Measurements from ENCODE around the gene FBXL20. TPM values are rescaled to one million over a fixed set of nuclear protein-coding genes. Genes with fewer than 3 reads are reported as not detected.
A peak's percentile ranks its signal among the peaks of the same experiment; 100 is the strongest.
"Not testable (repeated sequence)": the region's sequence is repeated elsewhere in the genome, so short reads cannot be mapped to it uniquely, and the experiment has no call there.

FBXL20 gene
- polyA plus RNA-seq, 5 donors = 9.3 to 19.0 (median 15.6) TPM

DNA sequence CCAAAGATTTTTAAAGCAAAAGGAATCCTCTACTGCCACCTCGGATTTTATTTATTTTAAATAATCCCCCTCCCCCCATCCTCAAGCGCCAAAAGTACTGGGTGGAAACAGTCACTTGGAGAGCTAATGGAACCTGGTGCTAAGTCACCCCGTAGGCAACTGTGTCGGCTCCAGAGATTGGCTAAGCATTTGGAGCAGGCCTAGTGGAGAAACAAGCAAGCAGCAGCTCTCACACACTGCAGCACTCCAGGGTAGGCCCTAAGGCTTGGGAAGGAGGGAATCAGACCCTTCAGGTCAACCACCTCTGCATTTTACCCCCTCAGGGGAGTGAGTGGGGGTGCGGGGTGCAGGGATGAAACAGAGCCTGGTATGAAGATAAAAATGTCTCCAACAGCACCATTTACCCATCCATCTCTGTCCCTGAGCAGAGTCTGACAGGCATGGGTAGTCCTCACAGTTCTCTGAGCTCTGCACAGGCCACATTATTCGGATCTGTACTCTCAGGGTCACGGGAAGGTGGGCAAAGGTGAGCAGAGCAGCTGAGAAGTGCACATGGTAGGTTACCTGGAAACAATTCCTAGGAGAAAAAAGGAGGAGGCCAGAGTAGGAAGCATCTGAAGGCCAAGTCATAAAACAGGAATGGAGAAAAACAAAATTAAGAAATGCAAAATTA is 148.5 kb downstream of the FBXL20 start:
- no peak for DNase-seq

GRCh38 chr17:39251997-39252396 is 149.4 kb downstream of the FBXL20 start:
- DNase-seq = no peak

GRCh38 chr17:39250076-39250475 is 151.3 kb downstream of the FBXL20 start:
- not testable (repeated sequence) for DNase-seq

DNA sequence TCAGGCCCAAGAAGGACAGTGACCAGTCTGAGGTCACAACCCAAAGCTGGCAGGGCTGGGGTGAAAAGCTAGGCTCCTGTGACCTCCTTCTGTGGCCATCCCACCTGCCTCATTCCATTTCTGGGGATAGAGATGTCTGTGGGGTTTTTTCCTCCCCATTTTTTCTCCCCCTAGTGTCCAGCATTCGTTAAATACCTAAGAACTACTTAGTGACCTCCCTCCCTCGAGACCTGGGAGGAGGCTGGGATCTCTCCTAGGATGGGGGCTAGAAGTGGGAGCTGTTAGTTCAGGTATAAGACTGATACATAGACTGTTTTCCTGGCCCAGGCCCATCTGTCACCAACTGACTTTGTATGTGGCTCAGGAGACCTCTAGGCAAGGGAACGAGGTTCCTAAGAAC is 155.2 kb downstream of the FBXL20 start:
- DNase-seq = no peak

DNA sequence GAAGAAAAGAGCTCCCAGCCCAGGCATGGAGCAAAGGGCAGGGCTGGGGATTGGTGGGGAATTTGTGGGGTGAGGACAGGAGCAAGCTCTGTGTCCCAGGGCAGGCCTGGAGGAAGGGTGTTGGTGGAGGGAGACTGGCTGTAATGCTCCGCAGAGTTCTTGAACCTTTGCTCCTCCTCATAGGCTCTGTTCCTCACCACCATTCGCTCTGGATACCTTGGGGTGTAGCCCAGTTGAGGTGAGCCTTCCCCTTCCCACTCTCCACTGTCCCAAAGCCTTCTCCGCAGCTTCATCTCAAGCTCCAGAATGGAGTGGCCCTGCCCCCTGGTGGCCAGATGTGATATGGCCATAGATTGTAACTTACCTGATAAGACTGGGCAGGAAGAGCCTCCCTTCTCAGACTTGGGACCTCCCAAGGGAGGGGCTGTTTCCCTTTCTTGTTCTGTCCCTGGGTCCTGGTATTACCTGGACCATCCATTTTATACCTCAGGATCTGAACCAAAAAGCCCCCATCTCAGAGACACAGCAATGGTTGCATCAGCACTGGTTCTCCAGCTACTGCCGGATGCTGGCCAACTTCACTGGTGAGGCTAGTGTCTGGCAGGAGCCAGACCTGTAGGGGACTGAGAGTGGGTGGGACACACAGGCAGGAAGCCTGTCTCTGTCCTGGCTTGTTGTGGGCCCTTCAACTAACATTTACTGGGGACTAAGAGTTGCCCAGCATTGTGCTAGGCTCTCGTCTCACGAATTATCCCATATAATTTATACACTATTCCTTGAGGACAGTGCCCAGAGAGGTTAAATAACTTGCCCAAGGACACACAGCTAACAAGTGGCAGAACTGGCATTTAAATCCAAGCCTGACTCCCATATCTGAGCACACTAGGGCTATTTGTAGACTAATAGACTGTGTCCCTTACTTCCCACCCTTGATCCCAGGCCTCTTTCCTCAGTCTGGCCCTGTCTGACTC is 156.5 kb downstream of the FBXL20 start:
- DNase-seq = peak; percentile 65 to 77

DNA sequence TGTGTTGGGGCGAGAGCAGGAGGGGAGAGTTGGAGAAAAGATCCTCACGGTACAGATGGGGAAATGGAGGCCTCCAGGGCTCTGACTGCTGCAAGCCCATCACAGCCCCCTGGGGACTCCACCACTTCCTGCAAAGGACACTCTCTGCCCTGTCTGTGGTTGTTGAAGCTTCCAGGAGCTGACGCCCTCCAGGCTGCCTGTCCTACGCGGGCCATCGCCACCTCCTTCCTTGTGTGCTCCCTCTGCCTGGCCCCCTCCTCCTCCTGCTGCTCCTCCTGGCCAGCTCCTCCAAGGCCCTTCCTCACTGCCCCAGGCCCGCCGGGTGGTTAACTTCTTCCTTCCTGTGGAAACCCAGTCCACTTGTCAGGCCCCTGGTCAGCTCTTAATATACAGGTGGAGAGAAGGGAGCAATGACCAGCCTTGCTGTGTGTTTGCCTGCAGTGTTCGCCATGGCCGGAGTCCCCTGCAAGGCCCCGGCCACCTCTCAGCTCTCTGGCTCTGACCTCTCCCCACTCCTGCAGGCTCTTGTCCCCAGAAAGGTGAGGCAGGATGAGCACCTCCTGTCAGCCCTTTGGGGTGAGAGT is 157.3 kb downstream of the FBXL20 start:
- DNase-seq = no peak

GRCh38 chr17:39243155-39243554 is 158.3 kb downstream of the FBXL20 start:
- no peak for DNase-seq

- no peak for DNase-seq
Observed at GRCh38 chr17:39240631-39241030, 160.8 kb downstream of the FBXL20 start.

DNA sequence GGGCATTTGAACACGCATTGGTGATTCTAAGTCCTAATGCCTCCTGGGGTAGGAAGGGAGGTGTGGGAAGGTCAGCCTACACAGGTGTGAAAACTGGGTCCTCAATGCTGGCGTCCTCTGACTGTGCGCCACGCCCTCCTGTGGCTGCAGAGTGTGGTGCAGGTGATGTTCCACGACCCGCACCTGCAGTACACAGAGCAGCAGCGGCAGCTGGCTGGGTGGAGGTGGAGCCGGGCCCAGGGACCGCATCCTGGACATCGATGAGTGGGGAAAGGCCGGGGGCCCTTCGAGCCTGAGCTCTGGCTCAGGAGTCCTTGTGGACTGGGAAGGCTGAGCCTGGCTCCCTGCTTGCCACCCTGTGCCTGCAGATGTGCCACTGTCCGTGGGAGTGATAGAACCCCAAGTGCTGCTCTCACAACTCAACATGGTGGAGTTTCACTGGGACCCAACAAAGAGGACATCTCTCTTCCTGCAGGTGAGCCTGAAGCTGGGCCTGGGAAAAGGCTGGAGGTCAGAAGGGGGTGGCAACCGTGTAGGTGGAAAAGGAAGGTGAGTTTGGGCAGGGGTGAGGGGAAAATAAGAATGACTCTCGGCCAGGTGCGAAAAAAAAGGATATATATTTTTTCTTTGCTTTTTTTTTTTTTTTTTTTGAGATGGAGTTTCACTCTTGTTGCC is 161.6 kb downstream of the FBXL20 start:
- DNase-seq = no peak

GRCh38 chr17:39238311-39238972 is 163.0 kb downstream of the FBXL20 start:
- no peak for DNase-seq

DNA sequence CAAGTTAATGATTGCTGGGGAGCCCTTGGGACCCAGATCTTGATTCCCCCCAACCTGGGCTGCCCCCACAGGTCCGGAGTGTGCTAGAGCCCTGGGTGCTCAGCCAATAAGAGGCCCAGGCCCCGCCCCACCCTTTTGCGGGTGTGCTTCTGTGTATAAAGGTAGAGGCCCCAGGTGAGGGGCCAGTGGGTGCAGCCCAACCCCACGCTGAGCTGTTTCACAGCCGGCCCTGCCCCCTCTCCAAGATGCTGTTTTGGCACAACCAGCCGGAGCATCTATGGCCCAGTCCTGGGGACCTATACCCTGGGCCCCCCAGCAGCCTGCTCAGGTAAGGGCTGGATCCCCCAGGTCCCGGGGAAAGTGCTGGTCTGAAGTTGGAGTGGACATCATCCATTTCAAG is 163.8 kb downstream of the FBXL20 start:
- no peak for DNase-seq

- no peak for DNase-seq
Observed at GRCh38 chr17:39236981-39237441, 164.4 kb downstream of the FBXL20 start.

DNA sequence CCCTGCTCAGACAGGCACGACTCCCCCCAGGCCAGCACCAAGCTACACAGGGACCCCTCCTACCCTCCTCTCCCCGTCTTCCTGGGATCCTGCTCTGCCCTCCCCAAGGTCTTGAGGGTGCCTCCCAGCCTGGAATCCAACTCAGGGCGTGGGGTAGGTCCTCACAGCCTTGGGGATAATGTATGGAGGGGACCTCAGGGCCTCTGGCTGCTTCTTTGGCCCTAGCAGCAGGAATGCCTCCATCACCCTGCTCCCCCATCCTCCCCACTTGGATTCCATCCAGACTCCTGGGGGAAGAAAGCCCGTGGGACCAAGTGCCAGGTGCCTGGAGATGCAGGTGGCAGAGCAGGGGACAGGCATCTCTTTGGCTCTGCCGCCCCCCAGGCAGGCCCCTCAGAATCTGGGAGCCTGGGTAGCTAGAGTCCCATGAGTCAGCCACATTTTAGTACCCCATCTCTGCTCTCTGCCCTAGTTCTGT is 164.9 kb downstream of the FBXL20 start:
- no peak for DNase-seq

- no peak for DNase-seq
Observed at GRCh38 chr17:39235555-39236449, 165.6 kb downstream of the FBXL20 start.

DNA sequence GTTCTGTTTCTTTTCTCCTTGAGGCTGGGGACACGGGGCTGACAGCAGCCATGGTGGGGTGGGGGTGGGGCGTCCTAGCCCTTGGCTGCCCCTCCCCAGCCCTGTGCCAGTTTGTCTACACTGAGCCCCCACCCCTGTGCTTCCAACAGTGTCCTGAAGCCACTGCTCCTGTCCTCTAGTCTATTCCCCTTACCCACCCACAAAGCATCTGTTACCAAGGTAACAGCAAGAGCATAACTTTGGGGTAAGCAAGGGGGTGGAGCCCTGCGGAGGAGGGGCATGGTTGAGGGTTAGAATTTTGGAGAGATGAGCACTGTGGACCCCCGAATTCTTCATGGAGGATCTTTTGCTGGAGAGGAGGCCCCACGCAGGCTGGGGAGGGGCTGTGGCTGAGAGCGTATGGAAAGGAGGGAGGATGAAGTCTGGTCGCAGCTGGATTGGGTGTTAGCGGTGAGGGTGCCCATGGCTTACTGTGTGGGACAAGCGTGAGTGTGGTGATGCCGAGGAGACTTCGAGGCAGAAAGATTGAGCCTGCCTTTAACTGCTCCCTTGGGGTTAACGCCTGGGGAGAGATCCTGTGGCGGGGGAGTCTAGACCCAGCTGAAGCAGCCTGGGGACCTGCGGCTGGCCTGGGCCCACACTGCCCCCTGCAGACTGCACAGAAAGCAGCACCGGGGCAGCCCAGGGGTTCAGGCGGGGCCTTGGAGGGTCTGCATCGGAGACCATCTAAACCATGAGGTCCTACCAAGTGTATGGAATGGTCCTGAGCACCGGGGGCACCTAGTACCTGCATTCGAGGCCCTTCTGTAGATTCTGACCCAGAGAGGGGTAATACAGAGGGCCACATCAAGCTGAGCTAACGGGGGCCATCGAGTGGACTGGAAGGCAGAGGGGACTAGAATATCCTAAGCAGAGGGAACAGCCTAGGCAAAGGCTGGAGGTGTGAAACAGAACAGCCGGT is 169.6 kb downstream of the FBXL20 start:
- DNase-seq = no peak

DNA sequence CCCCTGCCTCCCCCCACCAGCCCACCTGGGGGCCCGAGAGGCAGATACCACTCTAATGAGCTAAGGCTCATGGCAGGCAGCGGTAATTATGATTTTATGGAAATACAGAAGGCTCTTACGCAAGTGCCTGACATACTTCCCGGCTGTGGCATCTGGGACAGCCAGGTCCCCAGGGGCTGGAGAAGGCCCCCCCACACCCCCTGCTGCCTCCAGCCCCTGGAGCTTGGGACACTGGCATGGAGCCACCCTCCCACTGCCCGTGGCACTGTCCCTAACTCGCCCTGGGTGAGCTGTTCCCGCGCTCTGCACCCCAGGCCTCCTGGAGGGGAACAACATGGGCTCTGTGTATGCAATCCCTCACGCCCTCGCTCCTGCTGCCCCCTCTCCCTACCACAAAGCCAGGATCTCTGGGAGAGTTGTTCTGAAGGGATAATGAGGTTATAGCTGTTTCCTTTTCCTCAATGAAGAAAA is 170.3 kb downstream of the FBXL20 start:
- no peak for DNase-seq

DNA sequence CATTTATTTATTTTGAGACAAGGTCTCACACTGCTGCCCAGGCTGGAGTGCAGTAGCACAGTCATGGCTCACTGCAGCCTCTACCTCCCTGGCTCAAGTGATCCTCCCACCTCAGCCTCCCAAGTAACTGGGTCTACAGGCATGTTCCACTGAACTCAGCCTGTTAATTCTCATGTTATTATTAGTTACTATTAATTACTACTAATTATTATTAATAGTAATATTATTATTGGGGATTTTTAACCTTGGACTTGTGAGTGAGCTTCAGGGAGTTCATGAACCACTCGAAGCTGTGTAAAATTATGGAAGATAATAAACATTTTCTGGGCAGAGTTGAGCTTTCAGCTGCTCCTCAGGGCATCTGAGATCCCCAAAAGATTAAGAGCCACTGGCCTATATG is 171.1 kb downstream of the FBXL20 start:
- DNase-seq = no peak

DNA sequence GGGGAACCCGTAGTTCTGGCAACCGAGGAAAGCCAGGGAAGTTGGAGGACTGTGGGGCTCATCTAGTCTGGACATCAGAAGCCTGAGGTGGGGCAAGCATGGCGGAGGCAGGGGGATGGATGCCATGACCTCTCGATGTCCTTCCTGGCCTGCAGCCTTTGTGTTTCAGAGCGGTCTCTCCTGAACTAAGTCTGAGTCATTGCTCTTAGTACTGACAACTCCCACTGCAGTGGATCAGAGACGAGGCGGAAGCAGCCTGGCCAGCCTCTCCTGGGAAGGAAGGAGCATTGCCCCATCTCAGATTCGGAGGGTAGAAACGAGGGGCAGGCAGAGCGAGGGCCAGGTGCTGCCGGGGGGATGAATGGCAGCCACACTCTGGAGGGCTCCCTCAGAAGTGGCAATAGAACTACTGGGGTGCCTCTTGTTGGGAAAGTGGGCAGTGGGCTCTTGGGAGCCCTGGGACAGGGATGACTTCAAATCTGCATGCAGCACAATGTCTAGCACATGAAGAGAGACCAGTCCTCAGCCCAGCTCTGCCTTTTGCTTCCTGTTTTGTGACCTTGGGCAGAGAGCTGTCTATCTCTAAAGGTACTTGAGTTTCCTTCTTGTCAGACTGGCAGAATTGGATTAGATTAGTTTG is 172.0 kb downstream of the FBXL20 start:
- DNase-seq = no peak
